Measurements from ENCODE around the gene RHBG. TPM values are rescaled to one million over a fixed set of nuclear protein-coding genes. Genes with fewer than 3 reads are reported as not detected.

RHBG gene
- polyA plus RNA-seq, 1 donor, result 35.4 TPM

DNA sequence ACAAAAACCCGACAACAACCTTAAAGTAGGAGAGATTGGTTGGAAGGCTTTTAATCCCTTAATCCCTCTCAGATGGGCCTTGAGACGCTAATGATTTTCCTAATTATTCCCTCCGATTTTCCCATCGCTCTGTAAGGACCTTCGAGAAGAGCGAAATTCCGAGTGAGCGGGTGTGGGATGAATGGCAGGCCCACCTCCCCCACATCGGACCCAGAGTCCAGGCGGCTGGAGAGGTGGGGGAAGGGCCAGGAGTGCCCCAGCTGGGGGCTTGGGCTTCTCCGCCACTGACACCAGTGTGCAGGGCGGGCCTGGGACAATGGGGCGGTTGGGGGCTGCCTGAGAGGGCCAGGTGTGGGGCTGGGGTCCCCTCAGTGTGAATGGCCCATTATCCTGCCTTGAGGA, 23.4 kb downstream of the RHBG start:
- Histone ChIP-seq H3K9me3 (ENCODE audit: control insufficient read depth, low read depth, low read length) (peaks cover 7% of the 10 kb centered on the region), H3K4me1 (ENCODE audit: control insufficient read depth, insufficient read depth, low read length) (peaks cover 6% of the 10 kb centered on the region), H3K36me3 (ENCODE audit: control insufficient read depth, insufficient read depth, low read length) (no peaks in the 10 kb centered on the region), H3K27me3 (ENCODE audit: control insufficient read depth, insufficient read depth, low read length) (peaks cover 63% of the 10 kb centered on the region), H3K27ac (ENCODE audit: low read length) (no peak overlapping the region), H3K4me3 (ENCODE audit: low read length) (no peak overlapping the region)
- DNase-seq, result no peak
- no CpG with 5 or more reads among the region's 13 CpGs for WGBS (ENCODE audit: insufficient coverage, low lambda C conversion rate)

DNA sequence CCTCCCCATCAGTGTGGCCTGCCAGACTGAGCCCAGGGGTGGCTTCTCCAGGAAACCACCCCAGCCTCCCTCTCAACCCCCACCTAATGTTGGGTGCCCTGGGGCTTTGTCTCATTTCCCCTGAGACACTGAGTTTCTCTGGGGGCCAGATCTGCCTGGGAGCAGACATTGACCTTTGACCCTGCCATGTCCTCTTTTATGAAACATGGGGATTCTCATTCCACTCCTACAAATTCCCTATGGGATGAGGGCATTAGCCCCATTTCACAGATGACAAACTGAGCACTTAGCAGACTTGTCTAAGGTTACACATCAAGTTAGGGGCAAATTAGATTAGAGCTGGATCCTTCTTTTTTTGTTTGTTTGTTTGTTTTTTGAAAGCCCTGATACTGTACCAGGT, 24.1 kb downstream of the RHBG start:
- DNase-seq, result no peak

DNA sequence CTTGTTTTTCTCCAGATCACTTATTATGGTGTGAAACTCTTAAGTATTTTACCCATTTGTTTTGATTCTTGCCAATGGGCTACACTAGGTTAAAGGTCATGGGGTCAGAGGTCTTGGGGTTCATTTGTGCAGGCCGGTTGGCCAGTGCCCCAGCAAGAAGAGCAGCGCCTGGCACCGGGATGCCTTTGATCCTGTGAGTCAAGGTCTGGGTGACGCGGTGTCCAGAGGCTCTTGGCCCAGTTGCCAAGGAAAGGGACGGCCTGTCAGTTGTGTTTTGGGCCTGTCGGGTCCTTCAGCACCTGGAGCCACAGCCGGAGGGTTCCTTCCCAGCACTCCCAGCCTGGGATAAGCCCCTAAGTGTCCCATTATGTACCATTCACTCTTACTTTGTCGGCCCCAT, 25.1 kb downstream of the RHBG start:
- Histone ChIP-seq H3K27me3 (ENCODE audit: control insufficient read depth, insufficient read depth, low read length) (peaks cover 46% of the 10 kb centered on the region), H3K27ac (ENCODE audit: low read length) (no peak overlapping the region), H3K9me3 (ENCODE audit: control insufficient read depth, low read depth, low read length) (peaks cover 4% of the 10 kb centered on the region), H3K4me3 (ENCODE audit: low read length) (no peak overlapping the region), H3K36me3 (ENCODE audit: control insufficient read depth, insufficient read depth, low read length) (no peaks in the 10 kb centered on the region), H3K4me1 (ENCODE audit: control insufficient read depth, insufficient read depth, low read length) (no peaks in the 10 kb centered on the region)
- WGBS (ENCODE audit: insufficient coverage, low lambda C conversion rate), result no CpG with 5 or more reads among the region's 9 CpGs
- no peak for DNase-seq

More for the DNA sequence above, 24.1 kb downstream of the RHBG start:
- H3K27me3 ChIP-seq (ENCODE audit: control insufficient read depth, insufficient read depth, low read length), result peaks cover 56% of the 10 kb centered on the region
- no peak overlapping the region for H3K27ac ChIP-seq (ENCODE audit: low read length)
- no peaks in the 10 kb centered on the region for H3K36me3 ChIP-seq (ENCODE audit: control insufficient read depth, insufficient read depth, low read length)
- no peak overlapping the region for H3K4me3 ChIP-seq (ENCODE audit: low read length)
- peaks cover 7% of the 10 kb centered on the region for H3K9me3 ChIP-seq (ENCODE audit: control insufficient read depth, low read depth, low read length)
- H3K4me1 ChIP-seq (ENCODE audit: control insufficient read depth, insufficient read depth, low read length), result peaks cover 5% of the 10 kb centered on the region

DNA sequence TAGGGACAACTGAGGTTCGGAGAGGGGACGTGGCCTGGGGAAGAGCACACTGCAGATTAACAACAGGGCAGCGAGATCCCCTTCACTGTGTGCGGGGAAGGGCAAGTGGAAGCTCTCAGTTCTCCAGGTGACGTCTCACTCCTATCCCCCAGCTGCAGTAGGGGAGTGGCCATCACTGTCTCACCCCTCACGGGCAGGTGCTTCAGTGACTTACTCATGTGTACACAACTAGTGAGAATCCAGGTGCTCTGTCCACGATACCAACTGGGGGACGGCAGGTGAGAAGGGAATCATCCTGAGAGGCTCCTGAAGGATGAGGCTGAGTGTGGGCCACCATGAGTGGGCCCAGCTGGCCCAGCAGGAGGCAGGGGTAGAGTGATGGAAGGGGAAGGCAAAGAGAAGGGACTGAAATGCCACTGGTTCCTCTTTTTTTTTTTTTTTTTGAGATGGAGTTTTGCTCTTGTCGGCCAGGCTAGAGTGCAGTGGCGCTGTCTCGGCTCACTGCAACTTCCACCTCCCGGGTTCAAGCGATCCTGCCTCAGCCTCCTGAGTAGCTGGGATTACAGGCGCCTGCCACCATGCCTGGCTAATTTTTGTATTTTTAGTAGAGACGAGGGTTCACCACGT, 25.9 kb downstream of the RHBG start:
- Histone ChIP-seq H3K27me3 (ENCODE audit: control insufficient read depth, insufficient read depth, low read length) (peaks cover 46% of the 10 kb centered on the region), H3K4me3 (ENCODE audit: low read length) (no peak overlapping the region), H3K27ac (ENCODE audit: low read length) (no peak overlapping the region), H3K4me1 (ENCODE audit: control insufficient read depth, insufficient read depth, low read length) (no peaks in the 10 kb centered on the region), H3K36me3 (ENCODE audit: control insufficient read depth, insufficient read depth, low read length) (no peaks in the 10 kb centered on the region), H3K9me3 (ENCODE audit: control insufficient read depth, low read depth, low read length) (peaks cover 4% of the 10 kb centered on the region)
- no CpG with 5 or more reads among the region's 16 CpGs for WGBS (ENCODE audit: insufficient coverage, low lambda C conversion rate)
- DNase-seq, result no peak

GRCh38 chr1:156399355-156400125, 30.5 kb downstream of the RHBG start:
- Histone ChIP-seq H3K4me1 (ENCODE audit: control insufficient read depth, insufficient read depth, low read length) (no peaks in the 10 kb centered on the region), H3K36me3 (ENCODE audit: control insufficient read depth, insufficient read depth, low read length) (no peaks in the 10 kb centered on the region), H3K27me3 (ENCODE audit: control insufficient read depth, insufficient read depth, low read length) (peaks cover 51% of the 10 kb centered on the region), H3K4me3 (ENCODE audit: low read length) (no peak overlapping the region), H3K9me3 (ENCODE audit: control insufficient read depth, low read depth, low read length) (no peaks in the 10 kb centered on the region), H3K27ac (ENCODE audit: low read length) (no peak overlapping the region)
- no CpG with 5 or more reads among the region's 10 CpGs for WGBS (ENCODE audit: insufficient coverage, low lambda C conversion rate)
- DNase-seq, result no peak

- Histone ChIP-seq H3K4me3 (ENCODE audit: low read length) (no peak overlapping the region), H3K9me3 (ENCODE audit: control insufficient read depth, low read depth, low read length) (no peaks in the 10 kb centered on the region), H3K4me1 (ENCODE audit: control insufficient read depth, insufficient read depth, low read length) (no peaks in the 10 kb centered on the region), H3K27me3 (ENCODE audit: control insufficient read depth, insufficient read depth, low read length) (peaks cover 54% of the 10 kb centered on the region), H3K36me3 (ENCODE audit: control insufficient read depth, insufficient read depth, low read length) (no peaks in the 10 kb centered on the region), H3K27ac (ENCODE audit: low read length) (no peak overlapping the region)
- DNase-seq, result no peak
- no CpG with 5 or more reads among the region's 25 CpGs for WGBS (ENCODE audit: insufficient coverage, low lambda C conversion rate)
Measured at GRCh38 chr1:156400191-156400935, 31.4 kb downstream of the RHBG start.

GRCh38 chr1:156401041-156401574, 32.1 kb downstream of the RHBG start:
- Histone ChIP-seq H3K36me3 (ENCODE audit: control insufficient read depth, insufficient read depth, low read length) (no peaks in the 10 kb centered on the region), H3K27me3 (ENCODE audit: control insufficient read depth, insufficient read depth, low read length) (peaks cover 62% of the 10 kb centered on the region), H3K4me3 (ENCODE audit: low read length) (no peak overlapping the region), H3K9me3 (ENCODE audit: control insufficient read depth, low read depth, low read length) (no peaks in the 10 kb centered on the region), H3K4me1 (ENCODE audit: control insufficient read depth, insufficient read depth, low read length) (no peaks in the 10 kb centered on the region), H3K27ac (ENCODE audit: low read length) (no peak overlapping the region)
- 40% methylated on average over 2 of the region's 6 CpGs for WGBS (ENCODE audit: insufficient coverage, low lambda C conversion rate)
- no peak for DNase-seq

DNA sequence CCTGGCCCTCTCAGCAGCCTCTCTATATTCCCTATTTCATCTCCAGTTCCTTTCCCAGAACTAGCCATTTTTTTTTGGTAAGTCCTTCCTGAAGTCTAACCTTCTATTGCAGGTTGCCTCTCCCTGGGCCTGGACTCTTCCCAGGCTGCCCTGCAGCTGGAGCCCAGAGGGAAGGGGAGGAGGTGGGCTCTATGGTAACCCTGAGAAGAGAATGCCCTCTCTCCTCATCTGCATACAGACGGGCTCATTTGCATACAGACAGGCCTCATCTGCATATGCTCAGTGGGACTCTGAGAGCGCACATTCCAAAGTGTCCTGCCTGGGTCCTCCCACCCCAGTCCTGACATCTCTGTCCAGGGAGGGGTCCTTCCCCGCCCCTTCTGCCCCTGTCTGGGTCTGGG, 32.7 kb downstream of the RHBG start:
- H3K9me3 ChIP-seq (ENCODE audit: control insufficient read depth, low read depth, low read length), result no peaks in the 10 kb centered on the region
- DNase-seq, result no peak
- no CpG with 5 or more reads among the region's 3 CpGs for WGBS (ENCODE audit: insufficient coverage, low lambda C conversion rate)
- H3K27ac ChIP-seq (ENCODE audit: low read length), result no peak overlapping the region
- no peaks in the 10 kb centered on the region for H3K36me3 ChIP-seq (ENCODE audit: control insufficient read depth, insufficient read depth, low read length)
- H3K4me3 ChIP-seq (ENCODE audit: low read length), result no peak overlapping the region
- no peaks in the 10 kb centered on the region for H3K4me1 ChIP-seq (ENCODE audit: control insufficient read depth, insufficient read depth, low read length)
- peaks cover 67% of the 10 kb centered on the region for H3K27me3 ChIP-seq (ENCODE audit: control insufficient read depth, insufficient read depth, low read length)

DNA sequence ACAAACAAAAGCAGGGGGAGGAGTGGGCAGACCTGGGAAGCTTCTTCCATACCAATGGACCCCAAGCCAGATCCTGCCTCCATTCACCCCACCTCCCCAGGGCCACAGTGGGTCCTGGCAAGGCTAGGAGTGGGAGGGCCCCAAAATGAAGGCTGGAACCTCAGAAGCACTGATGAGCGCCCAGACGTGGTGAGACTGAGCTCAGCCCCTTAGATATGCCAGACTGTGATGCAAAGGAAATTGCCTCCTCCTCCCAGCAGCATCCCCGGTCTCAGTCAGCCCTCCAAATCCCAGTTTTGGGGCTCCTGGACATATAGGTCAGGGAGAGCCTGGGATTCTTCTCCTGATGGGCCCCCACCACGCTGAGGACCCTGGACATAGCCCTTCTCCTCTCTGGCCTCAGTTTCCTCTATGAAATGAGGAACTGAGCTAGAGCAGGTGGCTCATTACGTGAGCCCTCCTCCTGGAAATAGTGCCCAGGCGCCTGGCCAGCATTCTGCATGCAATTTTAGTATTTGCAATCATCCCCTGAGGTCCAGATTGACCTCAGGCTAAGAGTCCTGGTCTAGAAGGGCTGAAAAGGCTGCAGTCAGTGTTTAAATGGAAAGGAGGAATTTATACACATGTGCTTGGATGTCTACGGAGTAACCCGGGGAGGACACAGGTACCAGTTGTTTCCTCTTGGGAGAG, 33.5 kb downstream of the RHBG start:
- Histone ChIP-seq H3K27ac (ENCODE audit: low read length) (no peak overlapping the region), H3K27me3 (ENCODE audit: control insufficient read depth, insufficient read depth, low read length) (peaks cover 75% of the 10 kb centered on the region)

GRCh38 chr1:156405670-156406069, 36.7 kb downstream of the RHBG start:
- H3K4me3 ChIP-seq (ENCODE audit: low read length), result no peak overlapping the region
- no peak for DNase-seq
- H3K9me3 ChIP-seq (ENCODE audit: control insufficient read depth, low read depth, low read length), result no peaks in the 10 kb centered on the region
- no CpG with 5 or more reads among the region's 5 CpGs for WGBS (ENCODE audit: insufficient coverage, low lambda C conversion rate)
- H3K36me3 ChIP-seq (ENCODE audit: control insufficient read depth, insufficient read depth, low read length), result no peaks in the 10 kb centered on the region
- peaks cover 85% of the 10 kb centered on the region for H3K27me3 ChIP-seq (ENCODE audit: control insufficient read depth, insufficient read depth, low read length)
- no peaks in the 10 kb centered on the region for H3K4me1 ChIP-seq (ENCODE audit: control insufficient read depth, insufficient read depth, low read length)
- H3K27ac ChIP-seq (ENCODE audit: low read length), result no peak overlapping the region

More for the DNA sequence above, 33.5 kb downstream of the RHBG start:
- DNase-seq, result no peak
- WGBS (ENCODE audit: insufficient coverage, low lambda C conversion rate), result no CpG with 5 or more reads among the region's 8 CpGs
- no peak overlapping the region for H3K4me3 ChIP-seq (ENCODE audit: low read length)
- H3K36me3 ChIP-seq (ENCODE audit: control insufficient read depth, insufficient read depth, low read length), result no peaks in the 10 kb centered on the region
- H3K9me3 ChIP-seq (ENCODE audit: control insufficient read depth, low read depth, low read length), result no peaks in the 10 kb centered on the region
- no peaks in the 10 kb centered on the region for H3K4me1 ChIP-seq (ENCODE audit: control insufficient read depth, insufficient read depth, low read length)

Measured in large intestine (tissue), 3 donors.